SU-DHL-6 (cell line): ENCODE results near the gene TMCC3.

Experiments
- H2AFZ ChIP-seq: fragments of 200-600 bp; sonication (generic); 2 replicates; pipeline ENCODE4 v1.6.1; 2014; ENCODE audit warnings: low read depth, mild to moderate bottlenecking, moderate library complexity, mixed read lengths, antibody characterized with exemption, low read length; ENCODE audit not compliant: severe bottlenecking
- H3F3A ChIP-seq: fragments of 200-600 bp; shearing (Covaris generic); 2 replicates; pipeline ENCODE4 v1.6.0; 2016; ENCODE audit warnings: antibody characterized with exemption, mild to moderate bottlenecking; ENCODE audit not compliant: insufficient read depth
- H3K27ac ChIP-seq: fragments of 200-600 bp; sonication (generic); 2 replicates; pipeline ENCODE4 v1.5.1; 2016; ENCODE audit warnings: low read depth, mild to moderate bottlenecking, low read length, moderate library complexity, mixed read lengths
- H3K27me3 ChIP-seq: fragments of 200-600 bp; sonication (generic), shearing (Covaris generic); 2 replicates; pipeline ENCODE4 v1.6.0; 2014; ENCODE audit warnings: mild to moderate bottlenecking, low read length
- H3K36me3 ChIP-seq: fragments of 200-600 bp; sonication (generic); 2 replicates; pipeline ENCODE4 v1.6.1; 2014; ENCODE audit warnings: mild to moderate bottlenecking, low read length, mixed read lengths
- H3K4me2 ChIP-seq: fragments of 300-600, 200-600 bp; shearing (Covaris generic), sonication (generic); 2 replicates; pipeline ENCODE4 v1.6.0; 2014; ENCODE audit warnings: low read length, low read depth, mild to moderate bottlenecking; ENCODE audit not compliant: poor library complexity, severe bottlenecking
- H3K4me3 ChIP-seq: fragments of 200-600 bp; sonication (generic); 2 replicates; pipeline ENCODE4 v1.5.1; 2014; ENCODE audit warnings: antibody characterized with exemption, low read length, mild to moderate bottlenecking, mixed read lengths; ENCODE audit not compliant: insufficient read depth, poor library complexity, severe bottlenecking
- H3K79me2 ChIP-seq: fragments of 200-600 bp; sonication (generic); 2 replicates; pipeline ENCODE4 v1.6.1; 2014; ENCODE audit warnings: mild to moderate bottlenecking, low read length, moderate library complexity; ENCODE audit not compliant: insufficient read depth
- H3K9ac ChIP-seq: fragments of 200-600 bp; sonication (generic); 2 replicates; pipeline ENCODE4 v1.7.0; 2014; ENCODE audit warnings: mild to moderate bottlenecking, low read length
- H3K9me2 ChIP-seq: fragments of 200-600 bp; sonication (generic); replicated peaks from 2 replicates; pipeline ENCODE4 v1.6.1; 2014; ENCODE audit warnings: low read length; ENCODE audit not compliant: insufficient read depth
- H3K9me3 ChIP-seq: fragments of 200-600 bp; sonication (generic); 2 replicates; pipeline ENCODE4 v1.6.1; 2014; ENCODE audit warnings: low read length, mixed read lengths; ENCODE audit not compliant: insufficient read depth
- H4K20me1 ChIP-seq: fragments of 200-600 bp; sonication (generic); 2 replicates; pipeline ENCODE4 v1.6.1; 2014; ENCODE audit warnings: low read depth, mild to moderate bottlenecking, antibody characterized with exemption, low read length, moderate library complexity, mixed read lengths
- EZH2phosphoT487 ChIP-seq: fragments of 200-600 bp; sonication (generic), shearing (Covaris generic); conservative IDR thresholded peaks from 2 replicates; pipeline ENCODE4 v1.6.1; 2018; ENCODE audit warnings: mild to moderate bottlenecking, antibody characterized with exemption, low read length, moderate library complexity, mixed read lengths
- TF ChIP-seq, protein P1 (sequence below): fragments of 200-600 bp; sonication (generic); IDR thresholded peaks from one replicate; pipeline ENCODE4 v1.5.1; 2017; ENCODE audit warnings: antibody characterized with exemption, mild to moderate bottlenecking, low read length, moderate library complexity; ENCODE audit not compliant: insufficient read depth, poor library complexity, severe bottlenecking

The TMCC3 gene

DNA sequence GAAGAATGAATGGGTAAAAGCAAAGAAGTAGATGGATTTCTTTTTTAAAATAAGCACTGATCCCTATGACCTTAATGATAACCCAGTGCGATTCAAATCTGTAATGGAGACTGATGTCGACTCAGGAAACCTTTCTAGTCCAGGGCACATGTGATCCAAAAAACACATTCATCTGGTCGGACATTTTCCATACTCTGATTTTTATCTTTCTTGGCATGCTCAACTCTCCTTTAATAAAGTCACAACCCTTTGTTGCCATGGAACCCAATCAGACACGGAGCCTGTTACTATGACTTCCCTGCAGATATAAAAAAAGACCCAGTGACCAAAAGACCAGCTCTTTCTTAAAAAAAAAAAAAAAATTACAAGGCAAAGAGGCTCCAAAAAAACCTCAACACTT is 27.9 kb downstream of the TMCC3 start:
- no peak overlapping the region for H3K4me2 ChIP-seq
- H3K27ac ChIP-seq = no peak overlapping the region
- no peaks in the 10 kb centered on the region for H3K27me3 ChIP-seq
- no peak for TF ChIP-seq EZH2phosphoT487
- TF ChIP-seq, protein P1, sequence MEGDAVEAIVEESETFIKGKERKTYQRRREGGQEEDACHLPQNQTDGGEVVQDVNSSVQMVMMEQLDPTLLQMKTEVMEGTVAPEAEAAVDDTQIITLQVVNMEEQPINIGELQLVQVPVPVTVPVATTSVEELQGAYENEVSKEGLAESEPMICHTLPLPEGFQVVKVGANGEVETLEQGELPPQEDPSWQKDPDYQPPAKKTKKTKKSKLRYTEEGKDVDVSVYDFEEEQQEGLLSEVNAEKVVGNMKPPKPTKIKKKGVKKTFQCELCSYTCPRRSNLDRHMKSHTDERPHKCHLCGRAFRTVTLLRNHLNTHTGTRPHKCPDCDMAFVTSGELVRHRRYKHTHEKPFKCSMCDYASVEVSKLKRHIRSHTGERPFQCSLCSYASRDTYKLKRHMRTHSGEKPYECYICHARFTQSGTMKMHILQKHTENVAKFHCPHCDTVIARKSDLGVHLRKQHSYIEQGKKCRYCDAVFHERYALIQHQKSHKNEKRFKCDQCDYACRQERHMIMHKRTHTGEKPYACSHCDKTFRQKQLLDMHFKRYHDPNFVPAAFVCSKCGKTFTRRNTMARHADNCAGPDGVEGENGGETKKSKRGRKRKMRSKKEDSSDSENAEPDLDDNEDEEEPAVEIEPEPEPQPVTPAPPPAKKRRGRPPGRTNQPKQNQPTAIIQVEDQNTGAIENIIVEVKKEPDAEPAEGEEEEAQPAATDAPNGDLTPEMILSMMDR = no peak
- H4K20me1 ChIP-seq = no peaks in the 10 kb centered on the region
- H3K9ac ChIP-seq = no peak overlapping the region
- no peaks in the 10 kb centered on the region for H3K79me2 ChIP-seq
- H3K4me3 ChIP-seq = no peak overlapping the region
- no peaks in the 10 kb centered on the region for H3K36me3 ChIP-seq
- no peak overlapping the region for H2AFZ ChIP-seq
- H3F3A ChIP-seq = no peaks in the 10 kb centered on the region
- no peaks in the 10 kb centered on the region for H3K9me3 ChIP-seq
- H3K9me2 ChIP-seq = no peaks in the 10 kb centered on the region

GRCh38 chr12:94621662-94622359 is 28.5 kb downstream of the TMCC3 start:
- Histone ChIP-seq H3K4me2 (no peak overlapping the region), H3K9me3 (no peaks in the 10 kb centered on the region), H3K79me2 (no peaks in the 10 kb centered on the region), H3K27me3 (no peaks in the 10 kb centered on the region), H3K27ac (no peak overlapping the region), H3F3A (no peaks in the 10 kb centered on the region), H3K9ac (no peak overlapping the region), H3K4me3 (no peak overlapping the region), H3K36me3 (no peaks in the 10 kb centered on the region), H2AFZ (no peak overlapping the region), H4K20me1 (no peaks in the 10 kb centered on the region), H3K9me2 (no peaks in the 10 kb centered on the region)
- TF ChIP-seq, protein P1 = no peak

DNA sequence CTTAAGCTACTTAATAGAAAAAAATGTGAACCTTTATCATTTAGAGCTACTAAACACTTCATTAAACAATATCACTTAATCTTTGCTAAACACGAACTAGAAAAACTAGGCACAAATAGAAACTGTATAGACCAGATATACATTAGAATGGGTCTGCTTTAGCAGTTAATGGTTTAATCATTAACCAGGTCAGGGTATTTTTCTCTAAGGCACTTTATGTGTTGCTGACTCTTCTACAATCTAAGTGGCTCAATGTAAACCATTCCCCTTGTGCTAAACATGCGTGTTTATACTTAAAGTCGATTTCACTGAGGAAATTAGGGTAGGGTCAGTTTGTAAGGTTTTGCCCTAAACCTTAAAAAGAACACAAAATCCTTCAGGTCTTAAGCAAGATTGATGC is 29.7 kb downstream of the TMCC3 start:
- Histone ChIP-seq H4K20me1 (no peaks in the 10 kb centered on the region), H2AFZ (no peak overlapping the region), H3K9ac (no peak overlapping the region), H3K4me2 (no peak overlapping the region), H3F3A (no peaks in the 10 kb centered on the region), H3K79me2 (no peaks in the 10 kb centered on the region), H3K27me3 (no peaks in the 10 kb centered on the region), H3K9me2 (no peaks in the 10 kb centered on the region), H3K27ac (no peak overlapping the region), H3K9me3 (no peaks in the 10 kb centered on the region), H3K4me3 (no peak overlapping the region), H3K36me3 (no peaks in the 10 kb centered on the region)
- TF ChIP-seq EZH2phosphoT487 = no peak
- TF ChIP-seq, protein P1 = no peak
